ENCODE measurements around the gene IFFO2. TPM values are rescaled to one million over a fixed set of nuclear protein-coding genes. Genes with fewer than 3 reads are reported as not detected.
A peak's percentile ranks its signal among the peaks of the same experiment; 100 is the strongest.

Gene IFFO2
- total RNA-seq, 1 donor from 2014 or later, result 6.8 TPM

GRCh38 chr1:18957136-18957521 lies 653 bp upstream of the IFFO2 start:
- peaks cover 6% of the 10 kb centered on the region for H3K27me3 Mint-ChIP-seq (ENCODE audit: unreplicated experiment)
- DNase-seq (ENCODE audit: extremely low spot score, unreplicated experiment), result no peak
- no peaks in the 10 kb centered on the region for H3K36me3 Mint-ChIP-seq (ENCODE audit: unreplicated experiment)
- peak overlapping the region; percentile 84 for H3K4me3 Mint-ChIP-seq (ENCODE audit: unreplicated experiment)
- no peak overlapping the region for H3K27ac Mint-ChIP-seq (ENCODE audit: unreplicated experiment)
- peaks cover 23% of the 10 kb centered on the region for H3K4me1 Mint-ChIP-seq (ENCODE audit: unreplicated experiment)
- TF ChIP-seq, protein P1, sequence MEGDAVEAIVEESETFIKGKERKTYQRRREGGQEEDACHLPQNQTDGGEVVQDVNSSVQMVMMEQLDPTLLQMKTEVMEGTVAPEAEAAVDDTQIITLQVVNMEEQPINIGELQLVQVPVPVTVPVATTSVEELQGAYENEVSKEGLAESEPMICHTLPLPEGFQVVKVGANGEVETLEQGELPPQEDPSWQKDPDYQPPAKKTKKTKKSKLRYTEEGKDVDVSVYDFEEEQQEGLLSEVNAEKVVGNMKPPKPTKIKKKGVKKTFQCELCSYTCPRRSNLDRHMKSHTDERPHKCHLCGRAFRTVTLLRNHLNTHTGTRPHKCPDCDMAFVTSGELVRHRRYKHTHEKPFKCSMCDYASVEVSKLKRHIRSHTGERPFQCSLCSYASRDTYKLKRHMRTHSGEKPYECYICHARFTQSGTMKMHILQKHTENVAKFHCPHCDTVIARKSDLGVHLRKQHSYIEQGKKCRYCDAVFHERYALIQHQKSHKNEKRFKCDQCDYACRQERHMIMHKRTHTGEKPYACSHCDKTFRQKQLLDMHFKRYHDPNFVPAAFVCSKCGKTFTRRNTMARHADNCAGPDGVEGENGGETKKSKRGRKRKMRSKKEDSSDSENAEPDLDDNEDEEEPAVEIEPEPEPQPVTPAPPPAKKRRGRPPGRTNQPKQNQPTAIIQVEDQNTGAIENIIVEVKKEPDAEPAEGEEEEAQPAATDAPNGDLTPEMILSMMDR (IDR thresholded peaks at IDR 0.05), result no peak
- H3K9me3 Mint-ChIP-seq (ENCODE audit: unreplicated experiment), result no peaks in the 10 kb centered on the region

DNA sequence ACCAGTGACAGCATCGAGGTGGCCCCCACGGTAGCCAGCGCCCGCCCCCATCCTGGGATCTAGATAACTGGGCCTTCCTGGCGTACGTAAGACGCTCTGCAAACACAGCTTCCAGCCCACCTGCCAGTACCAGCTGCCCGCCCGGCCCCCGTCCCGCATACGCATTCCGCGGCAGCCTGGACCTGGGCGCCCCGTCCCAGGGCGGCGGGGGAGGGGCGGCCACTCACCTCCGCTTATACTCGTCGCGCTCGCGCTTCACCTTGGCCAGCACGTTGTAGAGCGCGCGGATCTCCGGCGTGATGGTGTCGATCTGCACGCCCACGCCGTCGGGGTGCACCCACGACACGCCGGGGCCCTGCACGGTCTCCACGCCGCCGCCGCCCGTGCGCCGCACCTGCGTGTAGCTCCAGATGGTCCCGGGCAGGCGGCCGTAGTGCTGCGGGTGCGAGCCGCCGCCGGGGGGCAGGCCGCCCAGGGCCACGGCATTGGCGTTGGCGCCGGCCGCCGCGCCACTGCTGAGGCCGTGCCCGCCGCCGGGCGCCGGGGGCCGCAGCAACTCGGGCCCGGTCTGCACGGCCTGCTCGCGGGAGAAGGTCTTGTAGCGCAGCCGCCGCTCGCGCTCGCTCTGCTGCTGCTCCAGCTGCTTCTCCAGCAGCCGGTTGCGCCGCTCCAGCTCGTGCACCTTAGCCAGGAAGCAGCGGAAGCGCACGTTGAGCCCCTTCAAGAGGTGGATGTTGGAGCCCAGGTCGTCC lies 859 bp downstream of the IFFO2 start:
- TF ChIP-seq, protein P1 (IDR thresholded peaks at IDR 0.05), result no peak
- no peaks in the 10 kb centered on the region for H3K36me3 Mint-ChIP-seq (ENCODE audit: unreplicated experiment)
- peaks cover 6% of the 10 kb centered on the region for H3K27me3 Mint-ChIP-seq (ENCODE audit: unreplicated experiment)

DNA sequence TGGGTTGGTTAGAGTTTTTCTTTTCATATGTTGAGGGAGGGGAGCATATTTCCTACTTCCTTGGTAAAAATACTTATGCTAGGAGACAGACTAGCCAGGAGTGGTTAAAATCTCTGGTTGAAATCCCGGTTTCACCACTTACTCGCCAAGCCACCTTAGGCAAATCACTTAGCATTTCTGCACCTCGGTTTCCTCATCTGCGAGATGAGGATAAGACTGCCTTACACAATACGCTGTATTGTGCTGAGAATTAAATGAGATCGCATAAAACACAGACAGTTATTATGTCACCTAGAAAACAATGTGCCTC lies 1.4 kb downstream of the IFFO2 start:
- H3K9me3 Mint-ChIP-seq (ENCODE audit: unreplicated experiment), result no peaks in the 10 kb centered on the region
- H3K4me3 Mint-ChIP-seq (ENCODE audit: unreplicated experiment), result peak overlapping the region; percentile 75
- TF ChIP-seq, protein P1 (IDR thresholded peaks at IDR 0.05), result no peak
- no peak for DNase-seq (ENCODE audit: extremely low spot score, unreplicated experiment)
- peaks cover 2% of the 10 kb centered on the region for H3K27me3 Mint-ChIP-seq (ENCODE audit: unreplicated experiment)
- H3K4me1 Mint-ChIP-seq (ENCODE audit: unreplicated experiment), result peaks cover 41% of the 10 kb centered on the region
- H3K27ac Mint-ChIP-seq (ENCODE audit: unreplicated experiment), result peak overlapping the region; percentile 34
- H3K36me3 Mint-ChIP-seq (ENCODE audit: unreplicated experiment), result no peaks in the 10 kb centered on the region

More for the DNA sequence above, 859 bp downstream of the IFFO2 start:
- no peak for DNase-seq (ENCODE audit: extremely low spot score, unreplicated experiment)
- peak overlapping the region; percentile 75 for H3K4me3 Mint-ChIP-seq (ENCODE audit: unreplicated experiment)
- no peaks in the 10 kb centered on the region for H3K9me3 Mint-ChIP-seq (ENCODE audit: unreplicated experiment)
- peak overlapping the region; percentile 34 for H3K27ac Mint-ChIP-seq (ENCODE audit: unreplicated experiment)
- peaks cover 36% of the 10 kb centered on the region for H3K4me1 Mint-ChIP-seq (ENCODE audit: unreplicated experiment)

DNA sequence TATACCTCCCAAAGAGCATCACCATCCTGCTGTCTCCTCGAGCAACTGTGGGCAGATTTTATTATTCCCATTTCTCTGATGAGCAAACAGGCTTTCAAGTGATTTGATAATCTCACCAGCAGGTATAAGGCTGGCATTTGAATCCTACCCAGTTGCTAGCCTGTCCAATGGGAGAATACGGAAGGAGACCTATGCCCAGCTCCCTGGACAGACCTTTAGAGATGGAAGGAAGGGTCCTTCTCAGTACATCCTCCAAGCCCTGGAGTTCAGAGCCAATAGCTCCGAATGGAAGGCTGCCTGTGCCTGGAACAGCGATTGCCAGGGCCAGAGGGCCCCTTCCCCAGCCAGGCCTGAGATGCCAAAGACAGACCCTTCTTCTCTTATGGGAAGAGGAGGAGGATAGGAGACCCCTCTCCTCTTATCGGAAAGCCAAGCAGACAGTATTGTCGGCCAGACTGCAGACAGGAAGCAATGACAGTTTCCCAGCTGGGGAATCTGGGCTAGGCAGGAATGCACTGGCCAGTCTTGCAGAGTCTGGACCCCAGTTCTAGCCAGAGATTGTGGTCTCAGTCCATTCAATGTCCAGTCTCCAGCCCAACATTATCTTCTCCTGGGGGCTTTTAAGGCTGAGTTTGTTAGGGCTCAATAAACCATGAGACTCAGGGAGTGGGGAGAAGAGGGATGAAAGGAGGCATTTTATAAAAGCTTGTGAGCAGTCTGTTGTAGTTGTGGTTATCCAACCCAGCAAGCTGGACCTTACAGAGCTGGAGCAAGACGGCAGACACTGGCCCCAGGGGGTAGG lies 2.0 kb downstream of the IFFO2 start:
- H3K36me3 Mint-ChIP-seq (ENCODE audit: unreplicated experiment), result no peaks in the 10 kb centered on the region
- TF ChIP-seq, protein P1 (IDR thresholded peaks at IDR 0.05), result no peak
- no peak for DNase-seq (ENCODE audit: extremely low spot score, unreplicated experiment)
- no peaks in the 10 kb centered on the region for H3K9me3 Mint-ChIP-seq (ENCODE audit: unreplicated experiment)
- H3K4me3 Mint-ChIP-seq (ENCODE audit: unreplicated experiment), result peak overlapping the region; percentile 75
- peaks cover 47% of the 10 kb centered on the region for H3K4me1 Mint-ChIP-seq (ENCODE audit: unreplicated experiment)
- H3K27me3 Mint-ChIP-seq (ENCODE audit: unreplicated experiment), result peaks cover 1% of the 10 kb centered on the region
- H3K27ac Mint-ChIP-seq (ENCODE audit: unreplicated experiment), result peak overlapping the region; percentile 23

DNA sequence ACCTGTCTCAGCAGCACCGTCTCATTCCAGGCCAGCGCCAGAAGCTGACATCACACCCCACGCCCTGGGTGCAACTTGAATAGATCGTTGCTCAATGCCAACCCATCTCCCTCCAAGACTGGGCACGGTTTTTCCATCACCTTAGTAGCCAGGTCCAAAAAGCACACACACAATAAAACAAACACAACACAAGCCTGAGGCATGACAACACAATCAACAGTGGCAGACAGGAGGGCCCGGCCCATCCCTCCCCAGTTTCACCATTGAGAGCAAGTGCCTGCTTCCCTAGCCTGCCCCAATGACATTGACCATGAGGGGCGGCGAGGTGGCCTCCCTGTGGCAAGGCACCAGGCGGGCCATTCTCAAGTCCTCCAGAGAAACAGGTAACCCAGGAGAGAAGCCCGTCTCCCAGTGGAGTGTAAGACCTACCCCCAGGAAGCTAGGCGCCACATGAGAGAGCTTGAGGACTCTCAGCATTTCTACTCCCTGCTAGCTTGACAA lies 2.7 kb downstream of the IFFO2 start:
- Mint-ChIP-seq H3K4me3 (ENCODE audit: unreplicated experiment) (peak overlapping the region; percentile 75), H3K36me3 (ENCODE audit: unreplicated experiment) (no peaks in the 10 kb centered on the region), H3K27me3 (ENCODE audit: unreplicated experiment) (no peaks in the 10 kb centered on the region), H3K4me1 (ENCODE audit: unreplicated experiment) (peaks cover 54% of the 10 kb centered on the region), H3K27ac (ENCODE audit: unreplicated experiment) (no peak overlapping the region), H3K9me3 (ENCODE audit: unreplicated experiment) (no peaks in the 10 kb centered on the region)
- TF ChIP-seq, protein P1 (IDR thresholded peaks at IDR 0.05), result no peak
- no peak for DNase-seq (ENCODE audit: extremely low spot score, unreplicated experiment)
